Naive thymus-derived CD8-positive, alpha-beta T cell (primary cell): ENCODE results near the gene SIAE. TPM values are rescaled to one million over a fixed set of nuclear protein-coding genes. Genes with fewer than 3 reads are reported as not detected.
A peak's percentile ranks its signal among the peaks of the same experiment; 100 is the strongest.

ENCODE experiments used
- ATAC-seq, 2 donors: fragments of 150-1000 bp; cut with Tn5 transposase in 1 of 2; sonication (Bioruptor Pico), chemical (Tn5 transposase) in 1 of 2; 1 replicate in 1 of 2; 2 replicates in 1 of 2; pipeline ENCODE4 v1.10.0; 2021; ENCODE audit warnings: mild to moderate bottlenecking in 2 of 2, moderate library complexity in 2 of 2
- POLR2A ChIA-PET: fragments of 350-600 bp; sonication (Branson Sonifier 250); formaldehyde crosslinking; loops from one replicate; lab custom pipeline; 2021; ENCODE audit warnings: antibody characterized with exemption; lab: Charles Lee
- DNase-seq, 10 donors: peaks; one replicate each; pipeline versions ENCODE4 v3.0.0 to v3.0.0-alpha.2; 2020 to 2022
- H3K27ac Mint-ChIP-seq, 10 donors: one replicate each; pipeline ENCODE4 v1.8.0; 2020 to 2022; ENCODE audit warnings: mild to moderate bottlenecking in 10 of 10, mixed read lengths in 10 of 10, moderate library complexity in 4 of 10, inconsistent platforms in 1 of 10
- H3K27me3 Mint-ChIP-seq, 5 donors: one replicate each; pipeline ENCODE4 v1.8.0; 2021 to 2022; ENCODE audit warnings: mixed read lengths in 5 of 5
- H3K36me3 Mint-ChIP-seq, 3 donors: one replicate each; pipeline ENCODE4 v1.8.0; 2020 to 2022; ENCODE audit warnings: mixed read lengths in 3 of 3, mild to moderate bottlenecking in 2 of 3, inconsistent platforms in 1 of 3
- H3K4me1 Mint-ChIP-seq, 4 donors: one replicate each; pipeline ENCODE4 v1.8.0; 2021 to 2022; ENCODE audit warnings: mixed read lengths in 4 of 4
- H3K4me3 Mint-ChIP-seq, 10 donors: one replicate each; pipeline ENCODE4 v1.8.0; 2020 to 2022; ENCODE audit warnings: mild to moderate bottlenecking in 10 of 10, mixed read lengths in 10 of 10, moderate library complexity in 6 of 10, inconsistent platforms in 1 of 10
- H3K9me3 Mint-ChIP-seq, 9 donors: one replicate each; pipeline ENCODE4 v1.8.0; 2020 to 2022; ENCODE audit warnings: mixed read lengths in 9 of 9, mild to moderate bottlenecking in 3 of 9, inconsistent platforms in 1 of 9, moderate library complexity in 1 of 9
- polyA plus RNA-seq, 3 donors: library from polyadenylated mRNA; unstranded; fragments of 300-500 nt; fragmentation: Illumina TruSeq; gene quantifications; one replicate each; pipeline ENCODE4 v1.2.3, GENCODE V29; 2021
- total RNA-seq, 8 experiments: library from RNA in 2 of 8; stranded (reverse) in 2 of 8; gene quantifications; one replicate each; pipeline ENCODE4 v1.2.3 and lab custom pipeline; 2021 to 2026

Gene SIAE
- total and polyA plus RNA-seq, 5 experiments from 2014 or later, result 3.2 to 9.3 (median 5.8) TPM

GRCh38 chr11:124663861-124664260 is 9.7 kb downstream of the SIAE start:
- POLR2A ChIA-PET, result interaction anchor here (0.7 to 0.9 kb wide), 2 partner anchors 10 to 138 kb away, joined by 3 read pairs; partner anchors contain the start of gene SPA17
- no peaks in the 10 kb centered on the region for H3K4me1 Mint-ChIP-seq
- ATAC-seq (no peak), DNase-seq (no peak)
- H3K36me3 Mint-ChIP-seq, result peaks cover 4 to 40% (median 14%) of the 10 kb centered on the region in 3 donors
- H3K27ac Mint-ChIP-seq, result no peak overlapping the region
- H3K9me3 Mint-ChIP-seq, result no peaks in the 10 kb centered on the region
- no peak overlapping the region for H3K4me3 Mint-ChIP-seq
- H3K27me3 Mint-ChIP-seq, result no peaks in the 10 kb centered on the region

GRCh38 chr11:124662106-124662505 is 11.4 kb downstream of the SIAE start:
- DNase-seq, result no peak
- Mint-ChIP-seq H3K36me3 (peaks cover 4 to 55% (median 16%) of the 10 kb centered on the region in 3 donors), H3K4me3 (no peak overlapping the region), H3K9me3 (no peaks in the 10 kb centered on the region), H3K4me1 (no peaks in the 10 kb centered on the region), H3K27me3 (no peaks in the 10 kb centered on the region), H3K27ac (no peak overlapping the region)
- POLR2A ChIA-PET, result no interaction called here
- ATAC-seq, result no peak

GRCh38 chr11:124661553-124661952 is 12.0 kb downstream of the SIAE start:
- DNase-seq, result no peak

GRCh38 chr11:124658986-124659385 is 14.6 kb downstream of the SIAE start:
- no peak overlapping the region for H3K4me3 Mint-ChIP-seq
- H3K36me3 Mint-ChIP-seq, result peaks cover 0 to 37% (median 5%) of the 10 kb centered on the region in 3 donors
- H3K9me3 Mint-ChIP-seq, result no peaks in the 10 kb centered on the region
- no peaks in the 10 kb centered on the region for H3K27me3 Mint-ChIP-seq
- DNase-seq, result no peak
- no peaks in the 10 kb centered on the region for H3K4me1 Mint-ChIP-seq
- no peak for ATAC-seq
- H3K27ac Mint-ChIP-seq, result no peak overlapping the region
- POLR2A ChIA-PET, result no interaction called here

More at GRCh38 chr11:124661553-124661952, 12.0 kb downstream of the SIAE start:
- no peak for ATAC-seq
- POLR2A ChIA-PET, result no interaction called here
- no peaks in the 10 kb centered on the region for H3K4me1 Mint-ChIP-seq
- H3K4me3 Mint-ChIP-seq, result no peak overlapping the region
- no peaks in the 10 kb centered on the region for H3K27me3 Mint-ChIP-seq
- H3K9me3 Mint-ChIP-seq, result no peaks in the 10 kb centered on the region
- no peak overlapping the region for H3K27ac Mint-ChIP-seq
- peaks cover 4 to 55% (median 16%) of the 10 kb centered on the region in 3 donors for H3K36me3 Mint-ChIP-seq

GRCh38 chr11:124658501-124658900 is 15.0 kb downstream of the SIAE start:
- no peak overlapping the region for H3K27ac Mint-ChIP-seq
- H3K4me1 Mint-ChIP-seq, result no peaks in the 10 kb centered on the region
- H3K36me3 Mint-ChIP-seq, result peaks cover 0 to 39% (median 7%) of the 10 kb centered on the region in 3 donors
- DNase-seq (no peak), ATAC-seq (no peak)
- no peaks in the 10 kb centered on the region for H3K27me3 Mint-ChIP-seq
- POLR2A ChIA-PET, result no interaction called here
- no peak overlapping the region for H3K4me3 Mint-ChIP-seq
- no peaks in the 10 kb centered on the region for H3K9me3 Mint-ChIP-seq

GRCh38 chr11:124657904-124658303 is 15.6 kb downstream of the SIAE start:
- no peak for DNase-seq
- POLR2A ChIA-PET, result no interaction called here

GRCh38 chr11:124656774-124657630 is 16.5 kb downstream of the SIAE start:
- H3K4me3 Mint-ChIP-seq, result no peak overlapping the region
- H3K36me3 Mint-ChIP-seq, result peaks cover 0 to 50% (median 17%) of the 10 kb centered on the region in 3 donors

More at GRCh38 chr11:124657904-124658303, 15.6 kb downstream of the SIAE start:
- H3K4me1 Mint-ChIP-seq, result no peaks in the 10 kb centered on the region
- H3K4me3 Mint-ChIP-seq, result no peak overlapping the region
- H3K36me3 Mint-ChIP-seq, result peaks cover 0 to 44% (median 13%) of the 10 kb centered on the region in 3 donors
- no peak for ATAC-seq
- no peaks in the 10 kb centered on the region for H3K9me3 Mint-ChIP-seq
- H3K27me3 Mint-ChIP-seq, result no peaks in the 10 kb centered on the region
- no peak overlapping the region for H3K27ac Mint-ChIP-seq

GRCh38 chr11:124648610-124649009 is 24.9 kb downstream of the SIAE start:
- peaks cover 0 to 33% (median 20%) of the 10 kb centered on the region in 3 donors for H3K36me3 Mint-ChIP-seq
- no peak overlapping the region for H3K27ac Mint-ChIP-seq
- POLR2A ChIA-PET, result no interaction called here
- no peaks in the 10 kb centered on the region for H3K27me3 Mint-ChIP-seq
- H3K9me3 Mint-ChIP-seq, result no peaks in the 10 kb centered on the region
- DNase-seq (no peak), ATAC-seq (no peak)
- no peak overlapping the region for H3K4me3 Mint-ChIP-seq
- H3K4me1 Mint-ChIP-seq, result peaks cover 0 to 7% (median 4%) of the 10 kb centered on the region in 4 donors

More at GRCh38 chr11:124656774-124657630, 16.5 kb downstream of the SIAE start:
- H3K27me3 Mint-ChIP-seq, result no peaks in the 10 kb centered on the region
- ATAC-seq, result no peak
- no peak for DNase-seq
- no peaks in the 10 kb centered on the region for H3K4me1 Mint-ChIP-seq
- no peaks in the 10 kb centered on the region for H3K9me3 Mint-ChIP-seq
- no peak overlapping the region for H3K27ac Mint-ChIP-seq
- POLR2A ChIA-PET, result no interaction called here

- no peak for ATAC-seq
- Mint-ChIP-seq H3K4me3 (no peak overlapping the region), H3K4me1 (peaks cover 0 to 7% (median 4%) of the 10 kb centered on the region in 4 donors), H3K27ac (peak overlapping the region in 1 of 10 donors; percentile 46), H3K27me3 (no peaks in the 10 kb centered on the region), H3K9me3 (no peaks in the 10 kb centered on the region), H3K36me3 (peaks cover 0 to 15% (median 4%) of the 10 kb centered on the region in 3 donors)
- no peak for DNase-seq
- POLR2A ChIA-PET, result no interaction called here
These were observed 27.4 kb downstream of the SIAE start for GRCh38 chr11:124646148-124646547.

GRCh38 chr11:124644426-124645280 is 28.9 kb downstream of the SIAE start:
- Mint-ChIP-seq H3K4me3 (no peak overlapping the region), H3K27me3 (no peaks in the 10 kb centered on the region), H3K27ac (peak overlapping the region in 1 of 10 donors; percentile 47), H3K36me3 (peaks cover 0 to 5% (median 0%) of the 10 kb centered on the region in 3 donors), H3K4me1 (peaks cover 0 to 7% (median 4%) of the 10 kb centered on the region in 4 donors), H3K9me3 (no peaks in the 10 kb centered on the region)
- ATAC-seq, result peak; percentile 61 to 73
- POLR2A ChIA-PET, result interaction anchor here (1.6 kb wide), 1 partner anchor 116 kb away, joined by 4 read pairs; no protein-coding TSS in a partner anchor
- peak in 8 of 10 donors; percentile 3 to 41 (median 24) for DNase-seq

GRCh38 chr11:124643605-124644425 is 29.7 kb downstream of the SIAE start:
- H3K4me1 Mint-ChIP-seq, result peaks cover 0 to 7% (median 4%) of the 10 kb centered on the region in 4 donors
- DNase-seq (no peak), ATAC-seq (no peak)
- peaks cover 0 to 3% (median 0%) of the 10 kb centered on the region in 3 donors for H3K36me3 Mint-ChIP-seq
- POLR2A ChIA-PET, result interaction anchor here (1.6 kb wide), 1 partner anchor 117 kb away, joined by 4 read pairs; no protein-coding TSS in a partner anchor
- no peaks in the 10 kb centered on the region for H3K27me3 Mint-ChIP-seq
- H3K4me3 Mint-ChIP-seq, result no peak overlapping the region
- no peaks in the 10 kb centered on the region for H3K9me3 Mint-ChIP-seq
- H3K27ac Mint-ChIP-seq, result no peak overlapping the region
